IPS DF 6.9 (cell line): Measurements from ENCODE around the gene ST6GALNAC4.

Experiments used
- DNase-seq: peaks from one replicate; pipeline ENCODE4 v3.0.0-alpha.2; 2013; ENCODE audit warnings: low read depth, low spot score
- H3K27ac ChIP-seq: one replicate; pipeline ENCODE4 v1.5.1; 2013; ENCODE audit warnings: low read length, control low read depth
- H3K27me3 ChIP-seq: 2 replicates; pipeline ENCODE4 v1.6.1; 2013; ENCODE audit warnings: mild to moderate bottlenecking, low read length; ENCODE audit not compliant: control insufficient read depth, insufficient read depth
- H3K36me3 ChIP-seq: 2 replicates; pipeline ENCODE4 v1.6.1; 2013; ENCODE audit warnings: low read length; ENCODE audit not compliant: control insufficient read depth, insufficient read depth
- H3K4me1 ChIP-seq: 2 replicates; pipeline ENCODE4 v1.6.1; 2013; ENCODE audit warnings: low read length; ENCODE audit not compliant: control insufficient read depth, insufficient read depth
- H3K4me3 ChIP-seq: 2 replicates; pipeline ENCODE4 v1.5.1; 2013; ENCODE audit warnings: mild to moderate bottlenecking, low read length
- H3K9me3 ChIP-seq: 2 replicates; pipeline ENCODE4 v1.6.1; 2013; ENCODE audit warnings: low read length, inconsistent platforms; ENCODE audit not compliant: control insufficient read depth, insufficient read depth
- WGBS: extraction: QIAGEN DNeasy Blood & Tissue Kit; methylation state at CpG from one replicate; pipeline ENCODE4 v1.1.7; 2013; ENCODE audit warnings: mixed read lengths, missing lambda C conversion rate; ENCODE audit not compliant: insufficient read length, insufficient coverage; 5-methylcytosine and 5-hydroxymethylcytosine counted together

ST6GALNAC4 gene

DNA sequence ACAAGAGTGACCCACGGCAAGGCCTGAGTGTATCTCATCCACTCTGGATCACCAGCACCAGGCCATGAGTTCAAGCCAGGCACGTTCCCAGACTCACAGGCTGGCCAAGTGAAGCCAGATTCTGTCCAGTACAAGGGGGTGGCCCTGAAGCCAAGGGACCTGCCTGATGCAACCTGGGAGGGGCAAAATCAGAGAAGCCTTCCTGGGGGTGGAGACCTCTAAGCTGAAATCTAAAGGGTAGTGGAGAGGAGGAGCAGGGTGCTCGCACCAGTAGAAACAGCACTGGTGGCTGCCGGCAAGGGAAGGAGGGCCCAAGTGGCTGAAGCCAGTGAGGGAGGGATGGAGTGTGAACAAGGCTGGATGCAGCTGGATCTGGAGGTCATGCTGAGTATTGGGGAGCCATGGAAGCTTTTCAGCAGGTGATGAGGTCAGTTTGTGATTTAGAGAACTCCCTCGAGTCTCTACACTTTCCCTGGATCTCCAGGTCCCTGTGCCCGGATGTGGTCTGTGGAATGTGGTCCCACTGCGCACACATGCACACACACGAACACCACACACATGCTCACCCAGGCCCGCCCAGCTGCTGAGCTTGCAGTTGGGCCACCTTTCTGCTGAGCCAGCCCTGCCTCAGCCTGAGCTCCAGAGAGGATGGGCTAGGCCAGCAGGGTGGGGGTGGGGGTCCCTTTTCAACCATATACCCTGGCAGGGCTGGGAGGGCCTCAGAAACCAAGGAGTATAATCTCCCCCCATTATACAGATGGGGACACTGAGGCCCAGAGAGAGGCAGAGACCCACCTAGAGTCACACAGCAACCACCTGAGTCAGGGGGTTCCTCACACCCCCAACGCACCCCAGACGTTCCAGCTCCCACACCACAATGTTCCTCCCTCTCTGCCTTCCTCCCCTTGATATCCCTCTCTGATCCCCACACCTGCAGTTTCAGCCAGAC lies 12.1 kb upstream of the ST6GALNAC4 start:
- Histone ChIP-seq H3K4me3 (no peak overlapping the region), H3K36me3 (no peaks in the 10 kb centered on the region), H3K27me3 (no peaks in the 10 kb centered on the region), H3K9me3 (no peaks in the 10 kb centered on the region), H3K27ac (no peak overlapping the region), H3K4me1 (peaks cover 16% of the 10 kb centered on the region)
- no CpG with 5 or more reads among the region's 11 CpGs for WGBS
- no peak for DNase-seq

- Histone ChIP-seq H3K27ac (no peak overlapping the region), H3K36me3 (no peaks in the 10 kb centered on the region), H3K9me3 (no peaks in the 10 kb centered on the region), H3K4me3 (peak overlapping the region; percentile 45; the same call in 1 of the 2 replicates), H3K4me1 (peaks cover 16% of the 10 kb centered on the region), H3K27me3 (no peaks in the 10 kb centered on the region)
- no peak for DNase-seq
- WGBS, result no CpG with 5 or more reads among the region's 24 CpGs
Observed at GRCh38 chr9:127927988-127928675, 11.3 kb upstream of the ST6GALNAC4 start.

DNA sequence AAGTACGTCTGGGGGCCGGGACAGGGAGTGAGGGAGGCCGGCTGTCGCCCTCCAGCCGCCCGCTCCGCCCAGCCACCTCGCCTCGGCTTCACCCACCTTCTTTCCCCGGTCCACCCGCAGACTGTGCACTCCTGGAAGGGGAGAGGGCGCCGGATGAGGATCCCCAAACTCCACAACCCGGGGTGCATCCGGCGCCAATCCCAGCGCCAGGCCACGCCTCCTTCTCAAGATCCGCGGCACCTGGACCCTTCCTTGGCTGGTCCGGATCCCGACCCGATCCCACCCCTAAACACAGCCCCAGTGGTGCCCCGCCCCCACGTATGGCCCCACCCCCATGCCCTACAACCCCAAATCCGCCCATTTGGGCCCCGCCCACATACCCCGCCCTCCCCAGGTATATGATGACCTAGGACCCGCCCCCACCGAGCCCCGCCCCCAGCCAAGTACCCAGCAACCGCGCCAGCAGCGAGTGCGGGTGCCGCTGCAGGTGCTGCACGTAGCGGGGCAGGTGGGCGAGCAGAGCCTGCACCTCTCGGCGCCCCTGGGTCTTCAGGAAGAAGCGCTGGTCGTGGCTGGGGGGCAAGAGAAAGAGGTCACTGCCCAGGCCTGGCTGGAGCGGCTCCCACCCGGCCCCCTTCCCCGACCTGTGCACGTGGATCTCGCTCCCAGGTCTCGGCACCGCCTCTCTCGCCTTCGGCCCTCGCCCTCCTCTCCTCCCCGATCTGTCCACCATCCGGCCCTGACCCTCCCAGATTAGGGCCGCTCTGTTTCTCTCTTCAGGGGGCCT lies 10.6 kb upstream of the ST6GALNAC4 start:
- WGBS, result no CpG with 5 or more reads among the region's 56 CpGs
- H3K4me1 ChIP-seq, result peaks cover 16% of the 10 kb centered on the region
- no peak for DNase-seq
- H3K4me3 ChIP-seq, result peak overlapping the region; percentile 49; the same call in 1 of the 2 replicates
- H3K27me3 ChIP-seq, result no peaks in the 10 kb centered on the region
- H3K36me3 ChIP-seq, result no peaks in the 10 kb centered on the region
- no peaks in the 10 kb centered on the region for H3K9me3 ChIP-seq
- no peak overlapping the region for H3K27ac ChIP-seq

DNA sequence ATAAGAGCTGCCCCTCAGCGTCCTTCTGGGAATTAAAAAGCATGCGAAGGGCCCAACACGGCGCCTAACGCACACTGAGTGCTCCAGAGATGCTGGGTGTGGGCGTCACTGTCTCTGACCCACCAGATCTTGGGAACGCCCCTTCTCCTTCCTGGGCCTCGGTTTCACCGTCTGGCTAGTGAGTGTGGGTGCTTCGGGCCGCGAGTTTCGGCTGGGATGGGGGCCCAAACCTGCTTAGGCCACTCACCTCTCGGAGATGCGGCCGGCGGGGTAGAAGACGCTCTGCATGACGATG lies 10.0 kb upstream of the ST6GALNAC4 start:
- peak overlapping the region; percentile 49; the same call in 1 of the 2 replicates for H3K4me3 ChIP-seq
- no CpG with 5 or more reads among the region's 19 CpGs for WGBS
- no peaks in the 10 kb centered on the region for H3K27me3 ChIP-seq
- no peak for DNase-seq
- no peaks in the 10 kb centered on the region for H3K36me3 ChIP-seq
- no peak overlapping the region for H3K27ac ChIP-seq
- no peaks in the 10 kb centered on the region for H3K9me3 ChIP-seq
- H3K4me1 ChIP-seq, result peaks cover 16% of the 10 kb centered on the region

- no peak overlapping the region for H3K27ac ChIP-seq
- peaks cover 12% of the 10 kb centered on the region for H3K4me1 ChIP-seq
- no peaks in the 10 kb centered on the region for H3K27me3 ChIP-seq
- H3K36me3 ChIP-seq, result no peaks in the 10 kb centered on the region
- peak overlapping the region; percentile 49; the same call in 1 of the 2 replicates for H3K4me3 ChIP-seq
- DNase-seq, result no peak
- no CpG with 5 or more reads among the region's 14 CpGs for WGBS
- no peaks in the 10 kb centered on the region for H3K9me3 ChIP-seq
Observed at GRCh38 chr9:127925959-127926905, 9.4 kb upstream of the ST6GALNAC4 start.

- whole genome bisulfite sequencing, result no CpG with 5 or more reads among the region's 22 CpGs
- DNase-seq, result no peak
- H3K9me3 ChIP-seq, result no peaks in the 10 kb centered on the region
- no peak overlapping the region for H3K27ac ChIP-seq
- H3K27me3 ChIP-seq, result no peaks in the 10 kb centered on the region
- no peak overlapping the region for H3K4me3 ChIP-seq
- peaks cover 9% of the 10 kb centered on the region for H3K4me1 ChIP-seq
- no peaks in the 10 kb centered on the region for H3K36me3 ChIP-seq
Observed at GRCh38 chr9:127924736-127925444, 8.0 kb upstream of the ST6GALNAC4 start.

DNA sequence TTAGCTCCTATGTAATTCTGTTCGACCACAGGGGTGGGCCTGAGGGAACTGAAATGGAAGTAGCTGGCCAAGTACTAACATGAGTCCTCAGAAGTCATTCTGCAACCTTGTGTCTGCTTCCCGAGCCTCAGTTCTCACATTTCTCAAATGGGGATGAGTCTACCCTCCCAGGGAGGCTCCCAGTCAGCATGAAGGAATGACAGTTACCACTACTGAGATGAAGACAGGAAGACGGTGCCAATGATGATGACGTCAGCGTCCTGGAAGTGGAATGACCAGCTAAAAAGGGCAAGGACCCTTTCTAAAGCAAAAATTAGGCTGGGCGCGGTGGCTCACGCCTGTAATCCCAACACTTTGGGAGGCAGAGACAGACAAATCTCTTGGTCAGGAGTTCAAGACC lies 6.9 kb upstream of the ST6GALNAC4 start:
- WGBS, result no CpG with 5 or more reads among the region's 8 CpGs
- no peaks in the 10 kb centered on the region for H3K36me3 ChIP-seq
- no peak overlapping the region for H3K27ac ChIP-seq
- no peak overlapping the region for H3K4me3 ChIP-seq
- H3K9me3 ChIP-seq, result no peaks in the 10 kb centered on the region
- no peaks in the 10 kb centered on the region for H3K27me3 ChIP-seq
- H3K4me1 ChIP-seq, result peaks cover 7% of the 10 kb centered on the region; the same call in 1 of the 2 replicates
- DNase-seq, result no peak

DNA sequence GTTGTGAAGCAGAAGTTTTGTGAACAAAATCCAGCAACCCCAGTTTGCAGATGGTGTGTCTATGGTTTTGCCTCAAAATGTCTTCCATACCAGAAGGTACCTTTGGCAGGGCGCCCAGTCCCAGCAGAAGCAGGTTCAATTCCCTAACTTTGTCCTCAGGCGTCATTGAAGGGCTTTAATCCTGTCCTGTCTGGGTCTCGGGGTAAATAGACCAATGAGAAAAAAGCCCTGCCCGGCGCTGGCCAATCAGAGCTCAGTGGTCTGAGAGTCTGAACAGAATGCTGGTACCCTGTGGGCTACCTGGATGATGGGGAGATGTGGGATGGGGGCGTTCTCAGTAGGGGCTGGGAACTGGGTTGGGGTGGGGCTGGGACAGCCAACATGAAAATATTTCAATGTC lies 6.2 kb upstream of the ST6GALNAC4 start:
- no peak overlapping the region for H3K27ac ChIP-seq
- no peaks in the 10 kb centered on the region for H3K9me3 ChIP-seq
- WGBS, result no CpG with 5 or more reads among the region's 6 CpGs
- peaks cover 3% of the 10 kb centered on the region; the same call in 1 of the 2 replicates for H3K4me1 ChIP-seq
- H3K36me3 ChIP-seq, result no peaks in the 10 kb centered on the region
- H3K27me3 ChIP-seq, result no peaks in the 10 kb centered on the region
- no peak overlapping the region for H3K4me3 ChIP-seq
- DNase-seq, result no peak

DNA sequence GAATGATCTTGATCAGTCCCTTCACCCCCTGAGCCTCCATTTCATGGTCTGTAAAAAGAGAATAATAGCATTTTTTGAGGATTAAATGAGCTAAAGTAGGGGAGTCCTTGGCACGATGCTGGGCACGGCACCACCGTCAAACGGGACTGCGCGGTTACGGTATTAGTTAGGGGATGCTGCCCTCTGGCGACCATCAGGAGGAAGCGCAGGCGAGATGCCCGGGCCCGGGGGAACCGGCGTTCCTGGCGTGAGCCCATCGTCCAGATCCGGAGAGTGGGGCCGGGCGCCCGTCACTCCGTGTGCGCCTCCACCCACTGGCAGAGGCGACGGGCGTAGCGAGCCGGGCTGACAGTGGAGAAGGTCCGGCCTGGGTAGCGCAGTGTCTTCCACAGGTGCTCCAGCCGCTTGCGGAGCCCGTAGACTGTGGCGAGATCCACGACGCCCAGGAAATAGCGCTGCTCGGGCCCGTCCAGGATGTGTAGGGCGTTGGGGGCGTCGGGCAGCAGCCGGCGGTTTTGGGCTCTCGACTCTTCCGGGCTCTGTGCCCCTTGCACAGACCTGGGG lies 4.8 kb upstream of the ST6GALNAC4 start:
- Histone ChIP-seq H3K4me1 (peaks cover 5% of the 10 kb centered on the region), H3K9me3 (no peaks in the 10 kb centered on the region), H3K27ac (no peak overlapping the region), H3K36me3 (no peaks in the 10 kb centered on the region), H3K4me3 (no peak overlapping the region), H3K27me3 (no peaks in the 10 kb centered on the region)
- no peak for DNase-seq
- no CpG with 5 or more reads among the region's 45 CpGs for WGBS
